CD4-positive, alpha-beta T cell treated with Interleukin-4 for 1 hour (primary cell): ENCODE measurements around the gene MTHFD2.
"Not testable (repeated sequence)": the region's sequence is repeated elsewhere in the genome, so short reads cannot be mapped to it uniquely, and the experiment has no call there.

Source experiments
- DNase-seq, 2 donors: peaks; one replicate each; pipeline ENCODE4 v3.0.0-alpha.2; 2020 to 2022

The MTHFD2 gene

GRCh38 chr2:74198461-74199274, at the start of gene MTHFD2:
TSS of gene MTHFD2 (plus strand) at chr2:74198615. CDS start at chr2:74198642, 27 bp downstream.
- peak; percentile 93 for DNase-seq

GRCh38 chr2:74149247-74149525, 49.2 kb upstream of the MTHFD2 start:
- no peak for DNase-seq

GRCh38 chr2:74149570-74150319, 48.7 kb upstream of the MTHFD2 start:
- DNase-seq = no peak

GRCh38 chr2:74152954-74153353, 45.5 kb upstream of the MTHFD2 start:
- DNase-seq = no peak

GRCh38 chr2:74155830-74156229, 42.6 kb upstream of the MTHFD2 start:
- DNase-seq = no peak

GRCh38 chr2:74162951-74163350, 35.5 kb upstream of the MTHFD2 start:
- no peak for DNase-seq

GRCh38 chr2:74164761-74165160, 33.7 kb upstream of the MTHFD2 start:
- DNase-seq = no peak

- DNase-seq = no peak
Measured at GRCh38 chr2:74168739-74169138, 29.7 kb upstream of the MTHFD2 start.

GRCh38 chr2:74174909-74175308, 23.5 kb upstream of the MTHFD2 start:
- DNase-seq = no peak

- no peak for DNase-seq
Measured at GRCh38 chr2:74177696-74178095, 20.7 kb upstream of the MTHFD2 start.

GRCh38 chr2:74178211-74179062, 20.0 kb upstream of the MTHFD2 start, which contains the start of gene MOB1A:
TSS of gene MOB1A (minus strand) at chr2:74178879. CDS start at chr2:74178674, 205 bp downstream.
- peak; percentile 97 to 98 for DNase-seq

GRCh38 chr2:74179063-74179865, 19.2 kb upstream of the MTHFD2 start:
- no peak for DNase-seq

GRCh38 chr2:74181739-74182138, 16.7 kb upstream of the MTHFD2 start:
- peak; percentile 21 to 77 for DNase-seq

- no peak for DNase-seq
Measured at GRCh38 chr2:74183878-74184277, 14.5 kb upstream of the MTHFD2 start.

- DNase-seq = peak; percentile 57 to 85
Measured at GRCh38 chr2:74186038-74186437, 12.4 kb upstream of the MTHFD2 start.

GRCh38 chr2:74186706-74187105, 11.7 kb upstream of the MTHFD2 start:
- not testable (repeated sequence) for DNase-seq

- no peak for DNase-seq
Measured at GRCh38 chr2:74188018-74188601, 10.3 kb upstream of the MTHFD2 start.

GRCh38 chr2:74188696-74189095, 9.7 kb upstream of the MTHFD2 start:
- DNase-seq = no peak

GRCh38 chr2:74191596-74192380, 6.6 kb upstream of the MTHFD2 start:
- no peak for DNase-seq

- DNase-seq = no peak
Measured at GRCh38 chr2:74194799-74195198, 3.6 kb upstream of the MTHFD2 start.

- DNase-seq = no peak
Measured at GRCh38 chr2:74197049-74197448, 1.4 kb upstream of the MTHFD2 start.
